GM12878 (cell line): ENCODE results near the gene P2RX2. TPM values are rescaled to one million over a fixed set of nuclear protein-coding genes. Genes with fewer than 3 reads are reported as not detected.

Experiments
- ATAC-seq: fragments of 200-7000 bp; cut with Tn5 transposase; 3 replicates; pipeline ENCODE4 v1.9.1; 2020; ENCODE audit warnings: mild to moderate bottlenecking, moderate library complexity
- BruUV-seq: library from RNA; stranded (reverse); fragments of 400-500 nt; replicated peaks from 2 replicates; lab custom pipeline; 2021; lab: Mats Ljungman, UMichigan
- CTCF ChIA-PET: fragments of 300-600 bp; sonication (Branson Sonifier 250); formaldehyde crosslinking; extraction: SDS; loops from one replicate; lab custom pipeline; 2021; ENCODE audit warnings: inconsistent platforms; lab: Yijun Ruan, JAX
- POLR2A ChIA-PET: fragments of 350-600 bp; formaldehyde crosslinking; extraction: SDS; loops from one replicate; lab custom pipeline; 2021; ENCODE audit warnings: inconsistent platforms; lab: Charles Lee
- RAD21 ChIA-PET: fragments of 300-600 bp; sonication (Branson Sonifier 250); formaldehyde crosslinking; loops from one replicate; lab custom pipeline; 2023; ENCODE audit warnings: antibody characterized with exemption; ENCODE audit not compliant: unreplicated experiment; lab: Charles Lee
- SMC1A ChIA-PET: fragments of 300-600 bp; sonication (Branson Sonifier 250); formaldehyde crosslinking; loops from one replicate; lab custom pipeline; 2023; ENCODE audit not compliant: unreplicated experiment, uncharacterized antibody; lab: Charles Lee
- DNase-seq: peaks from one replicate; pipeline ENCODE4 v3.0.0-alpha.2; 2011; ENCODE audit warnings: low read depth, low spot score
- FAIRE-seq: peaks from 3 replicates; lab custom pipeline; 2011; peaks lifted over from hg19 to GRCh38; lab: Jason Lieb, UNC
- H2AFZ ChIP-seq: 2 replicates; pipeline ENCODE4 v1.6.0; 2011; ENCODE audit warnings: low read depth, low read length, control low read depth; ENCODE audit not compliant: control insufficient read depth
- H3K27ac ChIP-seq: 2 replicates; pipeline ENCODE4 v1.5.1; 2011; ENCODE audit warnings: control low read depth; ENCODE audit not compliant: control insufficient read depth, insufficient read depth
- H3K27me3 ChIP-seq, 2 experiments: replicated peaks in 1 of 2; 2 replicates each; pipeline versions ENCODE4 v1.6.0 to v1.6.1; 2011; ENCODE audit warnings: low read length in 1 of 2; ENCODE audit not compliant: control insufficient read depth in 2 of 2, insufficient read depth in 2 of 2
- H3K36me3 ChIP-seq, 2 experiments: 2 replicates each; pipeline ENCODE4 v1.5.1; 2011; ENCODE audit warnings: low read length in 1 of 2; ENCODE audit not compliant: control insufficient read depth in 2 of 2, insufficient read depth in 2 of 2
- H3K4me1 ChIP-seq: 2 replicates; pipeline ENCODE4 v1.6.1; 2011; ENCODE audit warnings: mild to moderate bottlenecking, low read length, moderate library complexity, mixed read lengths; ENCODE audit not compliant: control insufficient read depth, insufficient read depth
- H3K4me2 ChIP-seq: 2 replicates; pipeline ENCODE4 v1.6.0; 2011; ENCODE audit warnings: control low read depth; ENCODE audit not compliant: control insufficient read depth, insufficient read depth
- H3K4me3 ChIP-seq: fragments of 200-600 bp; sonication (generic); 2 replicates; pipeline ENCODE4 v1.5.1; 2016
- H3K79me2 ChIP-seq: 2 replicates; pipeline ENCODE4 v1.6.0; 2011; ENCODE audit warnings: low read length; ENCODE audit not compliant: control insufficient read depth, insufficient read depth
- H3K9ac ChIP-seq: 2 replicates; pipeline ENCODE4 v1.8.0; 2011; ENCODE audit warnings: low read length, control low read depth, mixed read lengths; ENCODE audit not compliant: control insufficient read depth, insufficient read depth
- H3K9me3 ChIP-seq: replicated peaks from 3 replicates; pipeline ENCODE4 v1.5.1; 2011; ENCODE audit warnings: mild to moderate bottlenecking, low read length; ENCODE audit not compliant: control insufficient read depth, insufficient read depth
- H4K20me1 ChIP-seq: 2 replicates; pipeline ENCODE4 v1.6.0; 2011; ENCODE audit not compliant: control insufficient read depth, insufficient read depth
- CBX3 ChIP-seq: fragments of 200-600 bp; sonication (generic); IDR thresholded peaks from 2 replicates; pipeline ENCODE4 v1.6.1; 2016; ENCODE audit warnings: low read depth, borderline replicate concordance
- ZNF592 ChIP-seq: fragments of 450-650 bp; IDR thresholded peaks from 2 replicates; pipeline ENCODE4 v1.6.1; 2017; ENCODE audit warnings: mild to moderate bottlenecking, moderate library complexity
- WGBS: methylation state at CpG from one replicate; pipeline ENCODE4 v1.1.6; 2016; ENCODE audit warnings: low lambda C conversion rate; ENCODE audit not compliant: insufficient replicate concordance, insufficient coverage; ENCODE audit errors: missing lambda C conversion rate; 5-methylcytosine and 5-hydroxymethylcytosine counted together
- in situ Hi-C: fragments of 300-500 bp; cut with MboI; formaldehyde crosslinking; loops from 9 replicates; pipeline ENCODE4 v1.14.3; 2018; ENCODE audit warnings: mixed read lengths
- intact Hi-C: fragments of 100-400 bp; cut with micrococcal nuclease; formaldehyde crosslinking; loops from one replicate; pipeline ENCODE4 v1.14.2; 2022; ENCODE audit not compliant: unreplicated experiment
- polyA plus RNA-seq, 11 experiments: library from polyadenylated mRNA; depleted of rRNA in 4 of 11; unstranded in 6 of 11; stranded (reverse) in 5 of 11; fragments of >200 nt; fragmentation: Nextera tagmentation in 4 of 11; fragmentation: Illumina TruSeq in 1 of 11; extraction: Ambion mirVana in 4 of 11; extraction: Trizol in 1 of 11; gene quantifications; 1 replicate in 1 of 11; 2 replicates in 10 of 11; pipeline versions ENCODE4 v1.2.1 to v1.2.3, GENCODE V29; 2011 to 2016; ENCODE audit warnings: inconsistent platforms in 2 of 11, missing spikeins in 2 of 11, low read depth in 1 of 11
- total RNA-seq, 4 experiments: library from RNA; depleted of rRNA in 3 of 4; stranded (reverse); fragments of >200 nt in 3 of 4; fragmentation: Illumina TruSeq in 1 of 4; extraction: Trizol in 1 of 4; gene quantifications; 2 replicates each; pipeline versions ENCODE4 v1.2.1 to v1.2.3, GENCODE V29; 2013 to 2021
- TF ChIP-seq, protein P1 (sequence below): fragments of 450-650 bp; IDR thresholded peaks from 2 replicates; pipeline ENCODE4 v1.6.1; 2017; ENCODE audit warnings: mild to moderate bottlenecking

Gene P2RX2
- total and polyA plus RNA-seq, 10 of the 15 experiments (the other 5 are each of a cell fraction or from before 2014, with no cell fraction given): not detected

- intact Hi-C loops: no loop called here
- Histone ChIP-seq H4K20me1 (no peaks in the 10 kb centered on the region), H3K4me1 (no peaks in the 10 kb centered on the region), H3K9me3 (no peaks in the 10 kb centered on the region), H3K4me3 (no peak overlapping the region), H3K27me3 (no peaks in the 10 kb centered on the region; a peak in 1 of 4 replicates), H3K4me2 (no peak overlapping the region), H3K9ac (no peak overlapping the region), H3K36me3 (no peaks in the 10 kb centered on the region), H2AFZ (no peak overlapping the region), H3K79me2 (no peaks in the 10 kb centered on the region), H3K27ac (no peak overlapping the region)
- TF ChIP-seq ZNF592 (no peak), CBX3 (no peak)
- TF ChIP-seq, protein P1, sequence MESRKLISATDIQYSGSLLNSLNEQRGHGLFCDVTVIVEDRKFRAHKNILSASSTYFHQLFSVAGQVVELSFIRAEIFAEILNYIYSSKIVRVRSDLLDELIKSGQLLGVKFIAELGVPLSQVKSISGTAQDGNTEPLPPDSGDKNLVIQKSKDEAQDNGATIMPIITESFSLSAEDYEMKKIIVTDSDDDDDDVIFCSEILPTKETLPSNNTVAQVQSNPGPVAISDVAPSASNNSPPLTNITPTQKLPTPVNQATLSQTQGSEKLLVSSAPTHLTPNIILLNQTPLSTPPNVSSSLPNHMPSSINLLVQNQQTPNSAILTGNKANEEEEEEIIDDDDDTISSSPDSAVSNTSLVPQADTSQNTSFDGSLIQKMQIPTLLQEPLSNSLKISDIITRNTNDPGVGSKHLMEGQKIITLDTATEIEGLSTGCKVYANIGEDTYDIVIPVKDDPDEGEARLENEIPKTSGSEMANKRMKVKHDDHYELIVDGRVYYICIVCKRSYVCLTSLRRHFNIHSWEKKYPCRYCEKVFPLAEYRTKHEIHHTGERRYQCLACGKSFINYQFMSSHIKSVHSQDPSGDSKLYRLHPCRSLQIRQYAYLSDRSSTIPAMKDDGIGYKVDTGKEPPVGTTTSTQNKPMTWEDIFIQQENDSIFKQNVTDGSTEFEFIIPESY: 0 out of 2 replicates have a peak, but pooled peaks have one; percentile 26
- ChIA-PET CTCF (interaction anchor here (1.6 kb wide), 1 partner anchor 11 kb away, joined by 5 read pairs; no protein-coding TSS in a partner anchor), RAD21 (no interaction called here), POLR2A (no interaction called here), SMC1A (no interaction called here)
- DNase-seq (no peak), FAIRE-seq (no peak), ATAC-seq (no peak)
- 61% methylated on average over 54 of the region's 67 CpGs for WGBS
- in situ Hi-C loops: no loop called here
- BruUV-seq: no TSS peak
These were observed 15.1 kb upstream of the P2RX2 start for GRCh38 chr12:132603240-132604150.
